Left ventricle myocardium inferior (tissue), 1 donor: Measurements from ENCODE around the gene MGMT. TPM values are rescaled to one million over a fixed set of nuclear protein-coding genes. Genes with fewer than 3 reads are reported as not detected.

Source experiments
- DNase-seq: peaks from one replicate; pipeline ENCODE4 v3.0.0-alpha.2; 2020
- H3K27ac ChIP-seq: fragments of 200-600 bp; replicated peaks from 2 replicates; pipeline ENCODE4 v1.8.0; 2021
- H3K27me3 ChIP-seq: fragments of 200-600 bp; 2 replicates; pipeline ENCODE4 v1.8.0; 2021; ENCODE audit warnings: low read depth
- H3K36me3 ChIP-seq: fragments of 200-600 bp; 2 replicates; pipeline ENCODE4 v1.8.0; 2021
- H3K4me1 ChIP-seq: fragments of 200-600 bp; 2 replicates; pipeline ENCODE4 v1.8.0; 2021
- H3K4me3 ChIP-seq: fragments of 200-600 bp; 2 replicates; pipeline ENCODE4 v1.8.0; 2021; ENCODE audit warnings: mild to moderate bottlenecking, moderate library complexity
- H3K9me3 ChIP-seq: fragments of 200-600 bp; replicated peaks from 2 replicates; pipeline ENCODE4 v1.8.0; 2021
- CTCF ChIP-seq: fragments of 200-600 bp; IDR thresholded peaks from 2 replicates; pipeline ENCODE4 v1.8.0; 2021; ENCODE audit warnings: antibody characterized with exemption, mild to moderate bottlenecking, borderline replicate concordance
- intact Hi-C: fragments of 100-400 bp; cut with micrococcal nuclease; formaldehyde crosslinking; loops from one replicate; pipeline ENCODE4 v1.11.0; 2022
- total RNA-seq: library from RNA; stranded (reverse); fragmentation: NEBNext Ultra II Directional; extraction: Animal tissue kit (Norgen Biotek cat#: 25700); gene quantifications from one replicate; pipeline ENCODE4 v1.2.1, GENCODE V29; 2021
- donor health status: DM: no; HTN: yes; CAD: no; lungs with severe emphysema.

MGMT gene
- total RNA-seq, 1 donor from 2014 or later: 15.4 TPM

DNA sequence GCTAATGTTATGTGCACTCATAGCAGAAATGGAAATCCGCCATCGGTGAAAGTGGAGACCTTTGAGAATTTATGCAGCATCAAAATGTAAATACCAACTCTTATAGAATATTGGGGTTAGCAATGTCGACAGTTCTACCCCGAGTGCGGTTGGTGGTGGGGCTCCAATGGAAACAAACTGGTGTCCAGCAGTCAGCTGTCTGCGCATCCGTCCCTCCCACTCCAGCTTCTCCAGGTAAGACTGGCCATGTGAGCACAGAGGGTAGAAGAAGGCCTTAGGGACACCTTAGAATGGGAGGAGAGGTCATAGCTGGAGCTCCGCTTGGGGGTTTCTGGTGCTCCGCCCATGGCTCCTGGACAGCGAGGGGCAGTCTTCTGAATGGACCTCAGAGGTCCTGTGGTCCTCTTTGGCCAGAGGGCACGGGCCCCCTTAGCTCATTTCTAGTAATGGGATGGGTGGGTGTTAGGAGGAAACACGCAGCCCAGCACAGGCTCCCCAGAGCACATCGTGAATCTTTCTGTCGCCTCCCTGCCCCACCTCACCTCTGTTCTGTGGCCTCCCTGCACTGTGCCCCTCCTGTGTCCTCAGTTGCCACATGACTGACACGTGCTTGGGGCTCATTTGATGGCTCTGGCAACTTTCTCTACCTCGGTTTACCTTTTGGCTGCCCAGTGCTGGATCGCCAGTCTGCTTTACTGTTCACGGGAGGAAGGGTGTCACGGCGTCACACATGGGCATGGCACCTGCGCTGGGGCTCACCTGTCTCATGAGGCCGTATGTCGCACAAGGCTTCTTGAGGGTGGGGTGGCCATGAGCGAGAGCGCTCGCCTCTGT lies 50.0 kb downstream of the MGMT start:
- DNase-seq: no peak
- Histone ChIP-seq H3K4me3 (no peak overlapping the region), H3K36me3 (no peaks in the 10 kb centered on the region), H3K9me3 (no peaks in the 10 kb centered on the region), H3K27ac (no peak overlapping the region), H3K27me3 (no peaks in the 10 kb centered on the region), H3K4me1 (peaks cover 10% of the 10 kb centered on the region)
- intact Hi-C loops: no loop called here
- no peak for TF ChIP-seq CTCF

GRCh38 chr10:129517680-129518057 lies 50.6 kb downstream of the MGMT start:
- peaks cover 10% of the 10 kb centered on the region for H3K4me1 ChIP-seq
- no peak overlapping the region for H3K4me3 ChIP-seq
- TF ChIP-seq CTCF: no peak
- no peaks in the 10 kb centered on the region for H3K9me3 ChIP-seq
- H3K27me3 ChIP-seq: no peaks in the 10 kb centered on the region
- no peak overlapping the region for H3K27ac ChIP-seq
- intact Hi-C loops: no loop called here
- no peaks in the 10 kb centered on the region for H3K36me3 ChIP-seq
- no peak for DNase-seq

- intact Hi-C loops: no loop called here
- Histone ChIP-seq H3K36me3 (no peaks in the 10 kb centered on the region), H3K4me1 (peaks cover 10% of the 10 kb centered on the region), H3K9me3 (no peaks in the 10 kb centered on the region), H3K27ac (no peak overlapping the region), H3K27me3 (no peaks in the 10 kb centered on the region), H3K4me3 (no peak overlapping the region)
- no peak for TF ChIP-seq CTCF
- no peak for DNase-seq
Measured at GRCh38 chr10:129518793-129519192, 51.8 kb downstream of the MGMT start.

- Histone ChIP-seq H3K4me1 (peaks cover 10% of the 10 kb centered on the region), H3K9me3 (no peaks in the 10 kb centered on the region), H3K36me3 (no peaks in the 10 kb centered on the region), H3K27ac (no peak overlapping the region), H3K4me3 (no peak overlapping the region), H3K27me3 (no peaks in the 10 kb centered on the region)
- intact Hi-C loops: no loop called here
- no peak for TF ChIP-seq CTCF
- DNase-seq: no peak
Measured at GRCh38 chr10:129520440-129521080, 53.5 kb downstream of the MGMT start.

GRCh38 chr10:129521161-129522025 lies 54.4 kb downstream of the MGMT start:
- no peak overlapping the region for H3K4me3 ChIP-seq
- intact Hi-C loops: no loop called here
- TF ChIP-seq CTCF: no peak
- H3K27ac ChIP-seq: no peak overlapping the region
- H3K4me1 ChIP-seq: peaks cover 16% of the 10 kb centered on the region
- H3K27me3 ChIP-seq: no peaks in the 10 kb centered on the region
- H3K36me3 ChIP-seq: no peaks in the 10 kb centered on the region
- H3K9me3 ChIP-seq: no peaks in the 10 kb centered on the region
- DNase-seq: no peak
